ENCODE measurements around the gene CETN2. TPM values are rescaled to one million over a fixed set of nuclear protein-coding genes. Genes with fewer than 3 reads are reported as not detected.
A peak's percentile ranks its signal among the peaks of the same experiment; 100 is the strongest.

CETN2 gene
- total RNA-seq, 1 donor from 2014 or later = 38.0 TPM

DNA sequence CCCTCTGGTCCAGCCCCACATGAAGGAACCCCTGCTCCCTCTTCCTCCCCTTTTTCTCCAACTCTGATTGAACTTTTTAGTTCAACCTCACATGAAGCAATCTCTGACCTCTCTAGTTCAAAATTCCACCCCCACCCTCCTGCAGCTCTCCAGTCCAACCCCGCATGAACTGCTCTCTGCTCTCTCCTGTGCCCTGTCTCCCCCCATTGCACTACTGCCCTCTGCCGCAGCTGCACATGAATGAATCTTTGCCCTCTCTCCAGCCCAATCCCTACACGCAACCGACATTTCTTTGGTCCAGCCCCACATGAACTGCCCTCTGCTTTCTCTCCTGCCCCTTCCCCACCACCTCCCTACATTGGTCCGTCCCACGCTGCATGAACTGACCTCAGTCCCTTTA lies 6.9 kb downstream of the CETN2 start:
- TF ChIP-seq EZH2 (IDR thresholded peaks at IDR 0.05; ENCODE audit: insufficient read depth, low read length) = no peak
- TF ChIP-seq, protein P1, sequence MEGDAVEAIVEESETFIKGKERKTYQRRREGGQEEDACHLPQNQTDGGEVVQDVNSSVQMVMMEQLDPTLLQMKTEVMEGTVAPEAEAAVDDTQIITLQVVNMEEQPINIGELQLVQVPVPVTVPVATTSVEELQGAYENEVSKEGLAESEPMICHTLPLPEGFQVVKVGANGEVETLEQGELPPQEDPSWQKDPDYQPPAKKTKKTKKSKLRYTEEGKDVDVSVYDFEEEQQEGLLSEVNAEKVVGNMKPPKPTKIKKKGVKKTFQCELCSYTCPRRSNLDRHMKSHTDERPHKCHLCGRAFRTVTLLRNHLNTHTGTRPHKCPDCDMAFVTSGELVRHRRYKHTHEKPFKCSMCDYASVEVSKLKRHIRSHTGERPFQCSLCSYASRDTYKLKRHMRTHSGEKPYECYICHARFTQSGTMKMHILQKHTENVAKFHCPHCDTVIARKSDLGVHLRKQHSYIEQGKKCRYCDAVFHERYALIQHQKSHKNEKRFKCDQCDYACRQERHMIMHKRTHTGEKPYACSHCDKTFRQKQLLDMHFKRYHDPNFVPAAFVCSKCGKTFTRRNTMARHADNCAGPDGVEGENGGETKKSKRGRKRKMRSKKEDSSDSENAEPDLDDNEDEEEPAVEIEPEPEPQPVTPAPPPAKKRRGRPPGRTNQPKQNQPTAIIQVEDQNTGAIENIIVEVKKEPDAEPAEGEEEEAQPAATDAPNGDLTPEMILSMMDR (IDR thresholded peaks at IDR 0.05; ENCODE audit: insufficient read depth, low read depth, low read length) = no peak
- H3K9me3 ChIP-seq (ENCODE audit: insufficient read depth, low read depth, low read length) = no peaks in the 10 kb centered on the region

DNA sequence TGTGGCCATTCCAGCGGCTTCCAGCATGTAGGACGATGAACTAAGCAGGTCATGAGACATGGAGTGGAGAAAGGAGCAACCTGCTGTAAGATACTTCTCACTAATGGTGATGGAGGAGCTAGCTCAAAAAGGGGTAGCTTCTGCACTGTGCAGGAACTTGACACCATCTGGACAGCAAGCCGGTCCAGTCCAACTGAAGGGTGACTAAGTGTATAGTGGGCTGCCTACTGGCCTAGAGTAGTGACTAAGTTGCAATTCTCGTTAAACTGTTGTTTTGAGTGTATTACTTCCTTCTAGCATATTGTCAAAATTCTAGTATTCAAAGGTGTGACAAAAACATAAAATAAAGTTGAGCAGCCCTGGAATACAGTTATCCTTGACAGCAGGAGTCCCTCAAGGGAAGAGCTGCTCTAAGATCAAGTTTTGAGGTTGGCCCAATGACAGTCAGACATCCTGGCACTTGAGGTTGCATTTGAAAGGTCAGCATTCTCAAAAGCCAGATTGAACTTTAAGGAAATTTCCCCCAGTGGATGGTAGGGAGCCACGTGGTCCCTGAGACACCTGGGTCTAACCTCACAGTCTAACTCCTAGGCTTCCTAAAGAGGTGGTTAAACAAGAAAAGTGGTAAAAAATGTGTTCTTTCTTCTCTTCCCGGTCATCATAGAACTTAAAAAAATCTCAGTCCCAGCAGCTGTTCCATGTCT lies 8.0 kb downstream of the CETN2 start:
- no peak overlapping the region for H3K4me3 ChIP-seq (ENCODE audit: insufficient read depth, low read depth, low read length)
- Mint-ChIP-seq H3K4me3 (ENCODE audit: unreplicated experiment) (no peak overlapping the region), H3K9me3 (ENCODE audit: unreplicated experiment) (no peaks in the 10 kb centered on the region)

More for the DNA sequence above, 6.9 kb downstream of the CETN2 start:
- DNase-seq (ENCODE audit: low read depth) (no peak), FAIRE-seq (no peak)
- H3K4me3 Mint-ChIP-seq (ENCODE audit: unreplicated experiment) = no peak overlapping the region
- Histone ChIP-seq H3K4me2 (ENCODE audit: low read length) (no peak overlapping the region), H3K4me1 (ENCODE audit: insufficient read depth, low read length) (peaks cover 6% of the 10 kb centered on the region), H3K9ac (ENCODE audit: low read length) (no peak overlapping the region), H3K4me3 (ENCODE audit: insufficient read depth, low read depth, low read length) (no peak overlapping the region), H3K79me2 (ENCODE audit: insufficient read depth, low read length) (no peaks in the 10 kb centered on the region), H2AFZ (ENCODE audit: low read depth, low read length) (no peak overlapping the region), H3K27me3 (ENCODE audit: insufficient read depth, low read length) (no peaks in the 10 kb centered on the region), H3K36me3 (ENCODE audit: insufficient read depth, low read length) (peaks cover 3% of the 10 kb centered on the region), H4K20me1 (ENCODE audit: insufficient read depth, low read length) (no peaks in the 10 kb centered on the region), H3K27ac (ENCODE audit: low read depth, low read length) (no peak overlapping the region)
- H3K27ac Mint-ChIP-seq (ENCODE audit: unreplicated experiment) = no peak overlapping the region
- H3K4me1 Mint-ChIP-seq (ENCODE audit: low read depth, unreplicated experiment) = no peaks in the 10 kb centered on the region
- peaks cover 7% of the 10 kb centered on the region for H3K27me3 Mint-ChIP-seq (ENCODE audit: low read depth, unreplicated experiment)
- no peaks in the 10 kb centered on the region for H3K36me3 Mint-ChIP-seq (ENCODE audit: low read depth, unreplicated experiment)
- H3K9me3 Mint-ChIP-seq (ENCODE audit: unreplicated experiment) = no peaks in the 10 kb centered on the region

More for the DNA sequence above, 8.0 kb downstream of the CETN2 start:
- peaks cover 7% of the 10 kb centered on the region for H3K27me3 Mint-ChIP-seq (ENCODE audit: low read depth, unreplicated experiment)
- Histone ChIP-seq H3K27me3 (ENCODE audit: insufficient read depth, low read length) (no peaks in the 10 kb centered on the region), H3K9ac (ENCODE audit: low read length) (no peak overlapping the region), H3K36me3 (ENCODE audit: insufficient read depth, low read length) (peaks cover 3% of the 10 kb centered on the region), H3K79me2 (ENCODE audit: insufficient read depth, low read length) (no peaks in the 10 kb centered on the region), H3K4me1 (ENCODE audit: insufficient read depth, low read length) (peaks cover 6% of the 10 kb centered on the region), H4K20me1 (ENCODE audit: insufficient read depth, low read length) (no peaks in the 10 kb centered on the region), H3K4me2 (ENCODE audit: low read length) (no peak overlapping the region), H3K27ac (ENCODE audit: low read depth, low read length) (no peak overlapping the region), H3K9me3 (ENCODE audit: insufficient read depth, low read depth, low read length) (no peaks in the 10 kb centered on the region), H2AFZ (ENCODE audit: low read depth, low read length) (no peak overlapping the region)
- FAIRE-seq (peak; percentile 39), DNase-seq (ENCODE audit: low read depth) (no peak)
- TF ChIP-seq EZH2 (IDR thresholded peaks at IDR 0.05; ENCODE audit: insufficient read depth, low read length) = no peak
- TF ChIP-seq, protein P1 (IDR thresholded peaks at IDR 0.05; ENCODE audit: insufficient read depth, low read depth, low read length) = no peak
- no peaks in the 10 kb centered on the region for H3K4me1 Mint-ChIP-seq (ENCODE audit: low read depth, unreplicated experiment)
- no peak overlapping the region for H3K27ac Mint-ChIP-seq (ENCODE audit: unreplicated experiment)
- no peaks in the 10 kb centered on the region for H3K36me3 Mint-ChIP-seq (ENCODE audit: low read depth, unreplicated experiment)

All from astrocyte (in vitro differentiated cells and primary cell).